RPMI7951 (cell line): ENCODE measurements around the gene DLEC1. TPM values are rescaled to one million over a fixed set of nuclear protein-coding genes. Genes with fewer than 3 reads are reported as not detected.
"Not testable (repeated sequence)": the region's sequence is repeated elsewhere in the genome, so short reads cannot be mapped to it uniquely, and the experiment has no call there.

Source experiments
- DNase-seq: peaks from one replicate; pipeline ENCODE4 v3.0.0-alpha.2; 2012; ENCODE audit warnings: low read depth
- total RNA-seq: library from RNA; depleted of rRNA; stranded (reverse); fragments of >200 nt; shearing (Covaris generic); gene quantifications from 2 replicates; pipeline ENCODE4 v1.2.3, GENCODE V29; 2014

Gene DLEC1
- total RNA-seq, 1 experiment from 2014 or later: not detected

- peak; percentile 17 for DNase-seq
Measured at GRCh38 chr3:38083871-38084333, 44.9 kb downstream of the DLEC1 start.

DNA sequence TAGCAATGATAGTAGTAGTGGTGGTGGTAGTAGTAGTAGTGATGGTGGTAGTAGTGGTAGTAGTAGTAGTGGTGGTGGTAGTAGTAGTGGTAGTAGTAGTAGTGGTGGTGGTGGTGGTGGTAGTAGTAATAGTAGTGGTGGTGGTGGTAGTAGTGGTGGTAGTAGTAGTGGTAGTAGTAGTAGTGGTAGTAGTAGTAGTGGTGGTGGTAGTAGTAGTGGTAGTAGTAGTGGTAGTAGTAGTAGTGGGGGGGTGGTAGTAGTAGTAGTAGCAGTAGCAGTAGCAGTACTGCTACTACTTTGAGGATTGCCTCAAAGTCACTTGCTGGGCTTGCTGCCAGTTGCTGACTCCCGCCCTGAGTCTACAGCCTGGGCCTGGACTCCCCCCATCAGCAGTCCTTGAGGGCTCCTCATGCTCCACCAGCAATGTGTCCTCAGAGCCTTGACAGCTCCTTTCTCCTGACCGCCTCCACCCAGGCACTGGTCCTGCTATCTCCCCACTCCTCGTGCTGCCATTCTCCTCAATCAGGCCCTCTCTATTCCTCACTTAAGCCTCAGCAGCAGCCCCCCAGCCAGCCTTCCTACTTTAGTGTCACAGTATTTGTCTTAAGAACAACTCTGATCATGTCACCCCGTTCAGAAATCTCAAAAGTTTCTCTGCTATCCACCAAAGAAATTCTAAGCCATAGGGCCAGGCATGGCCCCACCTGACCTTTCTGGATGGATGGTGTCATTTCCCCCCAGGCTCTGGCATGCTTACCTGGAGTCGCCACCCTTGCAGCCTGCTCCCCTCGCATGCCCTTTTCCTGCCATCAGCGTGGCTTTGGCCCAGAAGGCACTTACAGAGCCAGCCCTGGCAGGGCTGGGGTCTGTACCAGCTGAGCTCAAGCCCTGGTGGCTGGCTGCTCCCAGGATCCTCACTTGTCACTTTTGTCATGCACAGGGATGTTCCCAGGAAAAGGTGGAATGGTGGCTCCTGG lies 45.6 kb downstream of the DLEC1 start:
- peak; percentile 76 for DNase-seq

- DNase-seq: peak; percentile 8
Measured at GRCh38 chr3:38085311-38085942, 46.4 kb downstream of the DLEC1 start.

DNA sequence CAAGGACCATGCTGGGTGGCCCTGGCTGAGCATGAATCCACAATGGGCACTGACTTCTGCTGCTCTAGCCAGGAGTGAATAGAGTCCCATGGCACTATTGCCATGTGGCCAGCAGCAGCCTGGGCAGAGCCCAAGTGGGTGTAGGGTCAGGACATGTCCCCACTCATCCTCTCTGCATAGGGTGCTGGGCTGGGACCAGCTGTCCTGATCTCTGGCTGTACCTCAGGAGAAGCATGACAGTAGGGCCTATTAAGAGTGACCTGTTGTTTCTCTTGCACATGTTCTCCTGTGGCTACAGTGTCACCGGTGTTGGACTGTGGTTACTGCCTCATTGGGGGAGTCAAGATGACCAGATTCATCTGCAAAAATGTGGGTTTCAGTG lies 46.9 kb downstream of the DLEC1 start:
- no peak for DNase-seq

DNA sequence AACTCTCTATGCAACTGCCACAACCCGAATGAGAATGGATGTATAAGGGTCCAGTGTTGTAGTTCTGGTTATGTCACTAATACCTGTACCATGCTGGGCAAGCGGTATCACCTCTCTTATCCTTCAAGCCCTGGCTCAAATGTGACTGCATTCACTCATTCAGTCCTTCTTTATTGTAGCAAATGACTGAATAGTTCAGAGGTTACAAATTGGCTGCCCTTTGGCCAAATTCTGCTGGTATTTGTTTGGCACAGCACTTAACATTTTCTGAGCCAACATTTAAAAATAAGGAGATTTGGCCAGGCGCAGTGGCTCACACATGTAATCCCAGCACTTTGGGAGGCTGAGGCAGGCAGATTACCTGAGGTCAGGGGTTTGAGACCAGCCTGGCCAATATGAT lies 47.5 kb downstream of the DLEC1 start:
- DNase-seq: no peak

DNA sequence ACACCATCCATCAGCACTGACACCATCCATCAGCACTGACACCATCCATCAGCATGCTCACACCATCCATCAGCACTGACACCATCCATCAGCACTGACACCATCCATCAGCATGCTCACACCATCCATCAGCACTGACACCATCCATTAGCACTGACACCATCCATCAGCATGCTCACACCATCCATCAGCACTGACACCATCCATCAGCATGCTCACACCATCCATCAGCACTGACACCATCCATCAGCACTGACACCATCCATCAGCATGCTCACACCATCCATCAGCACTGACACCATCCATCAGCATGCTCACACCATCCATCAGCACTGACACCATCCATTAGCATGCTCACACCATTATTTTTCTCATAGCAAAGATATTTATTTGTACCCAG lies 48.3 kb downstream of the DLEC1 start:
- not testable (repeated sequence) for DNase-seq

GRCh38 chr3:38088126-38089078 lies 49.4 kb downstream of the DLEC1 start:
- no peak for DNase-seq

GRCh38 chr3:38089163-38089562 lies 50.2 kb downstream of the DLEC1 start:
- no peak for DNase-seq

DNA sequence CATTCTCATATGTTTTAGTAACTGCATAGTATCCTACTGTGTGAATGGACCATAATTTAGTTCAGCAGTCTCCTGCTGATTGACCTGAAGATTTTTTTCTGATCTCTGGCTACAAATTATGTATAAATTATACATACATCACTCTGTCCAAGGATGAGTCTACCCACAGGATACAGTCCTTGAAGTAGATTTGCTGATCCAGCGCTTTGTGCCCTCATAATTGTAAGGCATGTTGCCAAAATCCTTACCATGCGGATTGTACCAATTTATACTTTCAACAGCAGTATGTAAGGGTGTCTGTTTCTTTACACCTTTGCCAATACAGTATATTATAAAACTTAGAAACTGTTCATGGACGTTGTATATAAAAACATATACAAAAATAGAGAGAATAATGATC lies 51.4 kb downstream of the DLEC1 start:
- DNase-seq: no peak

- DNase-seq: no peak
Measured at GRCh38 chr3:38094999-38095398, 56.0 kb downstream of the DLEC1 start.

DNA sequence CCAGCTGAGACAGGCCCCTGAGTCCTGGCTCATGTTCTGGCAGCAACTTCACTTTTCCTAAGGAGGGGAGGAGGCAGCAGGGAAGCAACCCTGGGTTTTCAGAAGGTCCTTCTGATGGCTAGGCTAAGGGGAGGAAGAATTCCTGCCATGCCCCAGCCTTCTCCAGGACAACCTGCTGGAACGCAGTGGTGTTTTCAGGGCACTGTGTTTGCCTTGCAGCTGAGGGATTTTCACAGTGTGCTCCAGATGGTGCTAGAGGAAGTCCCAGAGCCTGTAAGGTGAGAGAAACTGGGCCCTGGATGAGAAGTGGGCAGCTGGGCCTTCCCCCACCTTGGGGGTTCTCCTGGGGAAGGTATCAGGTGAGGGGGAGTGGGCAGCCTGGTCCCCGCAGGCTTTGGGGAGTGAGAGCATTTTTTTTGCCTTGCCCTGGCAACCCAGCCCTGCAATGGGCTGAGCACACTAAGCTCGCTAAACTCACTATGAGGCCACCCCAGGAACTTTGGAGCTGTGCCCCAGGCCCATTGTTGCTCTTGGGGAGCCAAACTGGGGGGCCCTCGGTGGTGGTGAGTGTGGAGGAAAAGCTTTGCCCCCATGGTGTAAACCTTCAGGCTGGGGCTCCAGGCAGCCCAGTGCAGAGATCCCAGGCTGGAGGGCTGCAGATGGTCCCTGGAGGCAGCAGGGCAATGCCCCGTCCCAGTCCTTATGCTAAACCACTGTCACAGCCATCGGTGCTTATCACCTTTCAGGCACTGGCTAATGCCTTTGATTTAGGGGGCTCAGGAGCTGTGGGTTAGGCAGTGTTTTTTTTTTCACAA lies 56.9 kb downstream of the DLEC1 start:
- no peak for DNase-seq

DNA sequence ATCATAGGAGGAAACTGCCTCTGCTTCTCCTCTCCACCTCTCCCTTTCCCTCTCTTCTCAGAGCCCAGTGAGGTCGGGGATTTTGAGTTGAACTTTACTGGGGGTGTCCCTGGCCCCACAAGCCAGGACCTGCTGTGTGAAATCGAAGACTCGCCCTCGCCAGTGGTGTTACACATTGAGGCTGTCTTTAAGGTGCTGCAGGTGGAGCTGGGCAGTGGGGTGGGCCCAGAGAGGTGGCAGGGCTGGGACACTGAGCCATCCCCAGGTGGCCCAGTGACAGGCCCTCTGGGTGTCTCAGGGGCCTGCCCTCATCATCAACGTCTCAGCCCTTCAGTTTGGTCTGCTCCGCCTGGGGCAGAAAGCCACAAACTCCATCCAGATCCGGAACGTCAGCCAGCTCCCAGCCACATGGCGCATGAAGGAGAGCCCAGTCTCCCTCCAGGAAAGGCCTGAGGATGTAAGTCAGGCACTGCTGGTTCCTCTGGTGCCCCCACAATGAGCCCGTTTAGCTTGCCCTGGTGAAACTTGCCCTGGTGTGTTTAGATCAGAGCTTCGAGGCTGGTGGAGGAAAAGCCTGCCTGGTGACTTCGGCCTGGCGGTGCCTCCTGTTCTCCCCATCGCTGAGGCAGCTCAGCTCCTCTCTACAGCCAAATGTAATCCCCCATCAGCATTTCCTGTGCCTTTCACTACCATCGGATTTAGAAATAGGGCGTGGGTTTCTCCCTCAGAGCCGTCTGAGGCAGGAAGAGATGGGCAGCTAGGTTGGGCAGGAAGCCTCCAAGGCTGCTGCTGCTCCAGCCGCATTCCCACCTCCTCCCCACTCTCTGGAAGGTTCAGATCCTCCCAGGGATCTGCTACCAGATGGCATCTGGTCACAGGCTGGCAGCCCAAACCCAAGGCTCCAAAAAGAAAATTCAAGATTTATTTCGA lies 58.7 kb downstream of the DLEC1 start:
- DNase-seq: no peak

- no peak for DNase-seq
Measured at GRCh38 chr3:38098376-38098723, 59.3 kb downstream of the DLEC1 start.

- DNase-seq: no peak
Measured at GRCh38 chr3:38099518-38099917, 60.5 kb downstream of the DLEC1 start.

DNA sequence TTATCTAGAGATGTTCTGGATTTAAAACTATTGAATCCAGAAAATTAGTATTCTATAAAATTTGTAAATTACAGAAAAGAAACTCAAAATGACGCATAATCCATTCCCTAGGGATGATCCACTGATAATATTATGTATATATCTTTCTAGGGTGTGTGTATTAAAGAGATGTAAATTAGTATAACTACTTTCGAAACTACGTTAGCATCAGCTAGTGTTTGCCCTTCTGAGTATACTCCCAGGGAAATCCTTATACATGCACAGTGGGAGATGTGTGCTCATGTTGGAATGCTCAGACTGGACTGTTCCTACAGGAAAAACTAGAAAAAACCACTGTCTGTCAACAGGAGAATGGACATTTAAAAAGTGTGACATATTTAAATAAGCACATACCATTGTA lies 61.5 kb downstream of the DLEC1 start:
- no peak for DNase-seq

DNA sequence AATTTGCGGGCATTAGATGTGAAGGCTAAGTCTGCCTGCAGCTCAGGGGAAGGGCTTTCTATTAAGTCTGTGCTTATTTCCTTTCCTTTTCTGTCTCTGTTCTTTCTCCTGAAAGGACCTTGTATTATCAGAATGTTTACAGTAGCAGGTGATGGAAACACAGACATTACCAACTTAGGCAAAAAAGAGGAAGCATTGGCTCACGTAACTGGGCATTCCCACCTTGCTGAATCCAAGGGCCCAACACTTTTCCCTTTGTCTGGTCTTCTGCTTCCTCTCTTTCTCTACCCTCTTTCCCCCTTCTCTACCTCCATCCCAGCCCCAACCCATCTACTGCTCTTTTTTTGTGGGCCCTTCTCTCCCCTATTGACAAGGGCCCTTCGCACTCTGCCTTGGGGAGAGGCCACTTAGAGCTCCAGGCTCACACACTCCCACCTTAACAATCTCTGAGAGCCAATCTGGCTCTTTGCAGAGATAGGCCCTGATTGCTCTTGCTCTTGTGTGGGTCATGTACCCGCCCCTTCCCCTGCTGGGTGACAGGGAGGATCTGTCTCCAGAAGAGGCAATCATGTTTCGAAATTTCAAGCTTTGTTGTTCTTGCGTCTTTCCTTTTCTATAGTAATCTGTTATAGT lies 62.9 kb downstream of the DLEC1 start:
- DNase-seq: no peak

DNA sequence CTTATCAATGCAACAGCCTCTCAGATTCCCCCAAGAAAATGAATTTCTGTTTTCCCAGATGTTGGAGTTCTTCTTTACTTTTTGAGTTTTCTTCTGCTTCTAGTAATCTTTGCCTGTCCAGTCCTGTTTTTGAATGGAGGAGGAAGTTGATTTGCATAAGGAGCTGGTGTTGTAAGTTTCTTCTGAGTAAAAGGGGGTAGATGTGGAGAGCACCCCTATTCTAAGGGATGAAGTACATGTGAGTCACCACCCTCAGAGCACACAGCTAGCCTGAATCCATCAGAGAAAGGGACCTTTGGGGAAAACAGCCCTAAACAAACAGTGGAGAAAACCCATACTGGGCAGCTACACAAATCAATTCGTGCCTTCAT lies 63.4 kb downstream of the DLEC1 start:
- DNase-seq: no peak

- no peak for DNase-seq
Measured at GRCh38 chr3:38105525-38105924, 66.5 kb downstream of the DLEC1 start.

DNA sequence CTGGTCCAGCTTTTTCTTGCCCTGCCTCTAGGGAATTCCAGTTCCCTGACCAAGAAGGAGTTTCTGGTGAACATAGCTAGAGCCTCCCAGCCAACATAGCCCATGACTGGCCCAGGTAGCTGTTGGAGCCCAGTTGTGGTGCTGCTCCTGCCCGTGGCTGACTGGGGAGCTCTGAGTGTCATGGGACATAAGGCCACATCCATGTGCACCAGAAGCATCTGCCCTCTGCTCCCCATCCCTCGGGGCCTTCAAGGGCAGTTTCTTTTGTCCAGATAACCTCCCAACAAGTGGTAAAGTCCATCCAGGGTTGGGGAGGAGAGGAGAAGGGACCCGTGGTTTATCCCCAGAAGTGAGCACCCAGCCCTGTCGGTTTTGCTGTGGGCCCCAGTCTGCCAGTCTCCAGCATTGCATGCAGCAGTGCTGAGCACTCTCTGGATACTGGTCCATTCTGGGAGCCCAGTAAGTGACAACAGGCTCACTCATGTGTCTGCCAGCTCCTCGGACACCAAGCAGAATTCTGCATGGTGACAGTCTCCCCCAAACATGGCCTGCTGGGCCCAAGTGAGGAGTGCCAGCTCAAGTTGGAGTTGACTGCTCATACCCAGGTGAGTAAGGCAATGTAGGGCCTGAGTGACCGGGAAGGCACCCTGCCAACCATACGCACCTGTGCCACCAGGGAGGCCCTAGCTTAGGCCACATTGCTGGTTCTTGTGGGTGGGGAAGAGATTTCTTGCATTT lies 69.1 kb downstream of the DLEC1 start:
- no peak for DNase-seq
